Tibial artery (tissue), 4 donors: ENCODE results near the gene CHRNA9.
"Not testable (repeated sequence)": the region's sequence is repeated elsewhere in the genome, so short reads cannot be mapped to it uniquely, and the experiment has no call there.

Source experiments
- DNase-seq, 2 donors: peaks; one replicate each; pipeline ENCODE4 v3.0.0-alpha.2; 2019
- H3K27ac ChIP-seq, 2 donors: fragments of 200-600 bp; sonication (generic) in 1 of 2; 1 replicate in 1 of 2; 2 replicates in 1 of 2; pipeline ENCODE4 v1.5.1; 2018 to 2019; ENCODE audit warnings: mild to moderate bottlenecking in 1 of 2
- H3K27me3 ChIP-seq, 2 donors: fragments of 200-600 bp; sonication (generic) in 1 of 2; one replicate each; pipeline versions ENCODE4 v1.5.1 to v1.6.0; 2016 to 2019
- H3K36me3 ChIP-seq, 3 donors: fragments of 200-600 bp; sonication (generic) in 2 of 3; one replicate each; pipeline ENCODE4 v1.5.1; 2016 to 2019; ENCODE audit warnings: mild to moderate bottlenecking in 2 of 3
- H3K4me1 ChIP-seq, 4 donors: fragments of 200-600 bp; sonication (generic) in 2 of 4; 1 replicate in 3 of 4; 2 replicates in 1 of 4; pipeline ENCODE4 v1.5.1; 2016 to 2019
- H3K4me3 ChIP-seq, 2 donors: fragments of 200-600 bp; sonication (generic) in 1 of 2; 1 replicate in 1 of 2; 2 replicates in 1 of 2; pipeline ENCODE4 v1.5.1; 2018 to 2019; ENCODE audit warnings: mild to moderate bottlenecking in 2 of 2
- H3K9me3 ChIP-seq, 3 donors: fragments of 200-600 bp; sonication (generic) in 1 of 3; one replicate each; pipeline ENCODE4 v1.5.1; 2016 to 2019
- CTCF ChIP-seq, 2 experiments: fragments of 200-600 bp in 1 of 2; fragments of 450-650 bp in 1 of 2; IDR thresholded peaks; one replicate each; pipeline ENCODE4 v1.5.1; 2017 to 2019; ENCODE audit warnings: antibody characterized with exemption in 2 of 2, mild to moderate bottlenecking in 1 of 2, moderate library complexity in 1 of 2
- intact Hi-C: fragments of 100-400 bp; cut with DNase I; formaldehyde crosslinking; loops from one replicate; pipeline ENCODE4 v1.15.0; 2023; ENCODE audit warnings: low total_unique reads

Gene CHRNA9

DNA sequence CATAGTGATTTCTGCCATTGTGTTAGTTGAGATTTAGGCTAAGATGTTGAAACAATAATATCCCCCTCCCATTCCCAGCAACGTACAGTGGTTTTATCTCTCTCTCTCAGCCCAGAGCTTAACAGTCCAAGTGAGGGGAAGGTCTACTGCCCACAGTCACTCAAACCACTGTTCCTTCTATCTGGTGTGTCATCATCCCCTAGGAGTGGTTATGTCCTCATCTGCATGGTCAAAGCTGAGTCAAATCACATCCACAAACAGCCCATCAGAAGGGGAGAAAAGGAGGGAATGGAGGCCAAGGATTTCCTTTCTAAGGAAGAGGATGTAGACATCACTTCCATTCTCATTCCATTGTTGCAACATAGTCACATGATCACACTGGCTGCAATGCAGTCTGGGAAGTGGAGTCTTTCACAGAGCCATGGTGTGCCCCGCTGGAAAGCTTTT is 42.8 kb upstream of the CHRNA9 start:
- Histone ChIP-seq H3K4me1 (no peaks in the 10 kb centered on the region), H3K27ac (no peak overlapping the region), H3K4me3 (no peak overlapping the region), H3K36me3 (no peaks in the 10 kb centered on the region), H3K9me3 (no peaks in the 10 kb centered on the region), H3K27me3 (no peaks in the 10 kb centered on the region)
- TF ChIP-seq CTCF (IDR thresholded peaks at IDR 0.05) = no peak
- intact Hi-C loops = no loop called here
- DNase-seq = no peak

GRCh38 chr4:40294339-40294738 is 40.8 kb upstream of the CHRNA9 start:
- no peak for DNase-seq
- TF ChIP-seq CTCF (IDR thresholded peaks at IDR 0.05) = no peak
- intact Hi-C loops = no loop called here
- H3K27ac ChIP-seq = no peak overlapping the region
- no peak overlapping the region for H3K4me3 ChIP-seq
- no peaks in the 10 kb centered on the region for H3K4me1 ChIP-seq
- no peaks in the 10 kb centered on the region for H3K27me3 ChIP-seq
- H3K9me3 ChIP-seq = no peaks in the 10 kb centered on the region
- H3K36me3 ChIP-seq = no peaks in the 10 kb centered on the region

DNA sequence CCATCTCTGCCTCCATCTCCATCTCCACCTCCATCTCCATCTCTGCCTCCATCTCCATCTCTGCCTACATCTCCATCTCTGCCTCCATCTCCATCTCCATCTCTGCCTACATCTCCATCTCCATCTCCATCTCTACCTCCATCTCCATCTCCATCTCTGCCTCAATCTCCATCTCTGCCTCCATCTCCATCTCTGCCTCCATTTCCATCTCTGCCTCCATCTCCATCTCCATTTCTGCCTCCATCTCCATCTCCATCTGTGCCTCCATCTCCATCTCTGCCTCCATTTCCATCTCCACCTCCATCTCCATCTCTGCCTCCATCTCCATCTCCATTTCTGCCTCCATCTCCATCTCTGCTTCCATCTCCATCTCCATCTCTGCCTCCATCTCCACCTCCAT is 40.1 kb upstream of the CHRNA9 start:
- DNase-seq, H3K27me3 ChIP-seq, H3K36me3 ChIP-seq, H3K4me1 ChIP-seq, H3K9me3 ChIP-seq, H3K27ac ChIP-seq, H3K4me3 ChIP-seq, intact Hi-C loops: not testable (repeated sequence)

DNA sequence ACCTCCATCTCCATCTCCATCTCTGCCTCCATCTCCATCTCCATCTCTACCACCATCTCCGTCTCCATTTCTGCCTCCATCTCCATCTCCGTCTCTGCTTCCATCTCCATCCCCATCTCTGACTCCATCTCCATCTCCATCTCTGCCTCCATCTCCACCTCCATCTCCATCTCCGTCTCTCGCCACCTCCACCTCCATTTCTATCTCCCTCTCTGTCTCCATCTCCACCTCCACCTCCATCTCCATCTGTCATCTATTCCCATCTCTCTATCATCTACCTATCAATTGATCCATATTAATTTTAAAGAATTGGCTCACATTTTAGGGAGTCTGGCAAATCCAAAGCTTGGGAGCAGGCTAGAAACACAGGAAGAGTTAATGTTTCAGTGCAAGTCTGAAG is 39.6 kb upstream of the CHRNA9 start:
- Histone ChIP-seq H3K27ac (no peak overlapping the region), H3K4me3 (no peak overlapping the region), H3K9me3 (no peaks in the 10 kb centered on the region), H3K4me1 (no peaks in the 10 kb centered on the region), H3K36me3 (no peaks in the 10 kb centered on the region), H3K27me3 (no peaks in the 10 kb centered on the region)
- intact Hi-C loops = no loop called here
- no peak for TF ChIP-seq CTCF (IDR thresholded peaks at IDR 0.05)
- no peak for DNase-seq

- intact Hi-C loops = no loop called here
- no peak overlapping the region for H3K27ac ChIP-seq
- no peak for TF ChIP-seq CTCF (IDR thresholded peaks at IDR 0.05)
- no peak overlapping the region for H3K4me3 ChIP-seq
- peaks cover 0 to 8% of the 10 kb centered on the region in 2 donors for H3K27me3 ChIP-seq
- DNase-seq = no peak
- H3K9me3 ChIP-seq = no peaks in the 10 kb centered on the region
- no peaks in the 10 kb centered on the region for H3K4me1 ChIP-seq
- no peaks in the 10 kb centered on the region for H3K36me3 ChIP-seq
Measured at GRCh38 chr4:40299126-40299525, 36.0 kb upstream of the CHRNA9 start.

DNA sequence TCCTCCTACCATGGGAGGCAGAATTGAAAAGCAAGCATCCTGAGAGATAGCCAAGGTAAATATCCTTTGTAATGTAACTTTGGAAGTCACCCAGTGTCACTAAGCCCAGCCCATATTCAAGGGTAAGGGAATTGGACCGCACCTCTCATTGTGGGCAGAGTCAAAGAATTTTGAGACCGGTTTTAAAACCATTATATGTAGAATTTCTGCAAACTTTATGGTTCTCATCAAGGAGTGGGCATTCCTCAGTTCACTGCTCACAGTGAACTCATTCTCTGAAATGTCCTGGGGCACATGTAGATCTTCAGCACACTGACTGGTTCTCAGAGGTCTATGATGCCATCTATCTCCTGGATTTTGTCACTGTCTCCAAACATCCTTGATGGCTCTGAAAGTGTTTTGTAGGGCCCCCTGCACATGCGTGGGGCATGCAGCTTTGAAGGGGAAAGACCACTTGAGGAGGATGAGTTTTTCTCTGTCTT is 35.3 kb upstream of the CHRNA9 start:
- no peak for DNase-seq
- intact Hi-C loops = no loop called here
- no peak overlapping the region for H3K4me3 ChIP-seq
- no peak overlapping the region for H3K27ac ChIP-seq
- no peak for TF ChIP-seq CTCF (IDR thresholded peaks at IDR 0.05)
- no peaks in the 10 kb centered on the region for H3K4me1 ChIP-seq
- peaks cover 0 to 5% (median 0%) of the 10 kb centered on the region in 3 donors for H3K9me3 ChIP-seq
- H3K27me3 ChIP-seq = peaks cover 0 to 8% of the 10 kb centered on the region in 2 donors
- no peaks in the 10 kb centered on the region for H3K36me3 ChIP-seq
